Endothelial cell of umbilical vein (primary cell): ENCODE measurements around the gene SNX19. TPM values are rescaled to one million over a fixed set of nuclear protein-coding genes. Genes with fewer than 3 reads are reported as not detected.

Experiments
- BruUV-seq: library from RNA; stranded (reverse); fragments of 400-500 nt; replicated peaks from 2 replicates; lab custom pipeline; 2021; lab: Mats Ljungman, UMichigan
- CTCF ChIA-PET: fragments of 300-600, 350-600 bp; sonication (Branson Sonifier 250); formaldehyde crosslinking; loops from one replicate; lab custom pipeline; 2021; ENCODE audit warnings: antibody characterized with exemption, inconsistent platforms; lab: Charles Lee
- POLR2A ChIA-PET: fragments of 300-600, 350-600 bp; sonication (Branson Sonifier 250); formaldehyde crosslinking; loops from one replicate; lab custom pipeline; 2021; ENCODE audit warnings: antibody characterized with exemption, inconsistent platforms; lab: Charles Lee
- DNase-seq: peaks from one replicate; pipeline ENCODE4 v3.0.0-alpha.2; 2011; ENCODE audit warnings: low read depth, low spot score
- FAIRE-seq: peaks from 2 replicates; lab custom pipeline; 2011; peaks lifted over from hg19 to GRCh38; lab: Jason Lieb, UNC
- H2AFZ ChIP-seq: 2 replicates; pipeline ENCODE4 v1.6.0; 2012; ENCODE audit warnings: low read depth, low read length, control low read depth, inconsistent platforms
- H3K27ac ChIP-seq: 2 replicates; pipeline ENCODE4 v1.5.1; 2011; ENCODE audit warnings: low read depth, mild to moderate bottlenecking, control low read depth, low read length, moderate library complexity; ENCODE audit not compliant: insufficient read depth
- H3K27me3 ChIP-seq, 2 experiments: 2 replicates each; pipeline versions ENCODE4 v1.6.0 to v1.6.1; 2011; ENCODE audit warnings: low read length in 2 of 2, mixed read lengths in 1 of 2; ENCODE audit not compliant: control insufficient read depth in 2 of 2, insufficient read depth in 2 of 2
- H3K36me3 ChIP-seq, 2 experiments: 2 replicates in 1 of 2; 3 replicates in 1 of 2; pipeline ENCODE4 v1.5.1; 2011; ENCODE audit warnings: low read length in 2 of 2, mild to moderate bottlenecking in 1 of 2, moderate library complexity in 1 of 2; ENCODE audit not compliant: control insufficient read depth in 2 of 2, insufficient read depth in 2 of 2; ENCODE audit errors: extremely low read depth in 1 of 2
- H3K4me1 ChIP-seq: 3 replicates; pipeline ENCODE4 v1.5.1; 2011; ENCODE audit warnings: mild to moderate bottlenecking, low read length; ENCODE audit not compliant: control insufficient read depth, insufficient read depth; ENCODE audit errors: extremely low read depth
- H3K4me2 ChIP-seq: 2 replicates; pipeline ENCODE4 v1.6.1; 2011; ENCODE audit warnings: low read length, control low read depth, mixed read lengths; ENCODE audit not compliant: insufficient read depth
- H3K4me3 ChIP-seq, 3 experiments: fragments of 200-600 bp in 1 of 3; sonication (generic), shearing (Covaris generic) in 1 of 3; replicated peaks in 1 of 3; 2 replicates each; pipeline ENCODE4 v1.5.1; 2011 to 2016; ENCODE audit warnings: control low read depth in 3 of 3, low read length in 3 of 3, mild to moderate bottlenecking in 2 of 3, inconsistent platforms in 1 of 3, low read depth in 1 of 3, moderate library complexity in 1 of 3; ENCODE audit not compliant: insufficient read depth in 1 of 3
- H3K79me2 ChIP-seq: 2 replicates; pipeline ENCODE4 v1.6.0; 2012; ENCODE audit warnings: low read length, inconsistent platforms; ENCODE audit not compliant: control insufficient read depth, insufficient read depth
- H3K9ac ChIP-seq: replicated peaks from 2 replicates; pipeline ENCODE3; 2011; ENCODE audit warnings: low read length, control low read depth; ENCODE audit not compliant: insufficient read depth; ENCODE audit errors: extremely low read depth
- H3K9me1 ChIP-seq: replicated peaks from 3 replicates; pipeline ENCODE4 v1.6.0; 2011; ENCODE audit warnings: mild to moderate bottlenecking, low read length; ENCODE audit not compliant: control insufficient read depth, insufficient read depth; ENCODE audit errors: extremely low read depth
- H3K9me3 ChIP-seq: replicated peaks from 2 replicates; pipeline ENCODE4 v1.5.1; 2012; ENCODE audit warnings: low read length, inconsistent platforms; ENCODE audit not compliant: control insufficient read depth, insufficient read depth
- H4K20me1 ChIP-seq: replicated peaks from 2 replicates; pipeline ENCODE3; 2011; ENCODE audit warnings: mild to moderate bottlenecking, low read length; ENCODE audit not compliant: control insufficient read depth, insufficient read depth; ENCODE audit errors: extremely low read depth
- CTCF ChIP-seq, 2 donors: IDR thresholded peaks; 1 replicate in 1 of 2; 2 replicates in 1 of 2; pipeline ENCODE4 v1.5.1; 2011; ENCODE audit warnings: low read length in 2 of 2, mild to moderate bottlenecking in 2 of 2, moderate library complexity in 2 of 2, control low read depth in 1 of 2, inconsistent platforms in 1 of 2, low read depth in 1 of 2; ENCODE audit not compliant: insufficient read depth in 1 of 2; ENCODE audit errors: extremely low read depth in 1 of 2
- EZH2 ChIP-seq: IDR thresholded peaks from 2 replicates; pipeline ENCODE4 v1.6.1; 2012; ENCODE audit warnings: borderline replicate concordance, low read depth, mild to moderate bottlenecking, moderate library complexity, low read length, inconsistent platforms; ENCODE audit not compliant: severe bottlenecking
- FOS ChIP-seq: IDR thresholded peaks from 2 replicates; pipeline ENCODE4 v1.6.1; 2011; ENCODE audit warnings: mild to moderate bottlenecking, low read length, moderate library complexity, borderline replicate concordance; ENCODE audit not compliant: insufficient read depth
- GATA2 ChIP-seq: IDR thresholded peaks from 2 replicates; pipeline ENCODE4 v1.7.0; 2011; ENCODE audit warnings: low read depth, mild to moderate bottlenecking, moderate library complexity, mixed read lengths, low read length; ENCODE audit not compliant: insufficient read length, insufficient read depth
- JUN ChIP-seq: IDR thresholded peaks from 2 replicates; pipeline ENCODE4 v1.6.1; 2011; ENCODE audit warnings: borderline replicate concordance, low read depth; ENCODE audit not compliant: insufficient read length, insufficient read depth
- MAX ChIP-seq: IDR thresholded peaks from 2 replicates; pipeline ENCODE4 v1.6.1; 2011; ENCODE audit not compliant: insufficient read depth, insufficient read length
- MYC ChIP-seq: IDR thresholded peaks from one replicate; pipeline ENCODE4 v1.6.1; 2011; ENCODE audit warnings: mild to moderate bottlenecking, low read depth, low read length
- POLR2A ChIP-seq: IDR thresholded peaks from 2 replicates; pipeline ENCODE4 v1.6.1; 2012; ENCODE audit warnings: low read depth, mild to moderate bottlenecking, control low read depth, low read length
- POLR2AphosphoS5 ChIP-seq: IDR thresholded peaks from 2 replicates; pipeline ENCODE4 v1.6.1; 2012; ENCODE audit warnings: low read depth, mild to moderate bottlenecking, control low read depth, low read length, moderate library complexity; ENCODE audit not compliant: insufficient read depth
- dilution Hi-C: fragments of 300-500 bp; cut with MboI; formaldehyde crosslinking; loops from one replicate; pipeline ENCODE4 v1.15.0; 2019; ENCODE audit warnings: low sequenced_read_pairs; ENCODE audit not compliant: extremely low pct_ligation_motif_present
- intact Hi-C: fragments of 100-400 bp; cut with micrococcal nuclease; formaldehyde crosslinking; loops from one replicate; pipeline ENCODE4 v1.10.0; 2022
- polyA plus RNA-seq, 4 experiments: library from polyadenylated mRNA; depleted of rRNA in 3 of 4; stranded (reverse) in 3 of 4; unstranded in 1 of 4; fragments of >200 nt; gene quantifications; 2 replicates each; pipeline versions ENCODE4 v1.2.1 to v1.2.3, GENCODE V29; 2011 to 2012; ENCODE audit warnings: missing spikeins in 1 of 4
- total RNA-seq: library from RNA; stranded (reverse); gene quantifications from 2 replicates; pipeline ENCODE4 v1.2.3, GENCODE V29; 2021

Gene SNX19
- total and polyA plus RNA-seq, 2 donors (not counting 3 experiments of a cell fraction or from before 2014, with no cell fraction given) = 37.4 to 49.8 TPM

- no peak overlapping the region for H3K27ac ChIP-seq
- no peaks in the 10 kb centered on the region for H3K9me3 ChIP-seq
- no peaks in the 10 kb centered on the region for H3K36me3 ChIP-seq
- no TSS peak for BruUV-seq
- no peak for FAIRE-seq
- H4K20me1 ChIP-seq = no peaks in the 10 kb centered on the region
- no peaks in the 10 kb centered on the region for H3K4me1 ChIP-seq
- dilution Hi-C loops = no loop called here
- no peak overlapping the region for H3K4me2 ChIP-seq
- TF ChIP-seq POLR2A = no peak
- TF ChIP-seq CTCF (IDR thresholded peaks at IDR 0.05; ENCODE audit: extremely low read depth in 1 of 2, insufficient read depth in 1 of 2, low read depth in 1 of 2, low read length in 2 of 2) = no peak
- no peak for TF ChIP-seq FOS
- TF ChIP-seq EZH2 = no peak
- TF ChIP-seq JUN = no peak
- TF ChIP-seq MAX = no peak
- TF ChIP-seq GATA2 = no peak
- no peak for TF ChIP-seq POLR2AphosphoS5
- TF ChIP-seq MYC = no peak
- ChIA-PET CTCF (no interaction called here), POLR2A (no interaction called here)
- H2AFZ ChIP-seq = no peak overlapping the region
- no peak overlapping the region for H3K4me3 ChIP-seq
- H3K9me1 ChIP-seq = no peaks in the 10 kb centered on the region
- H3K9ac ChIP-seq = no peak overlapping the region
- DNase-seq = no peak
- intact Hi-C loops = no loop called here
- peaks cover 2 to 7% of the 10 kb centered on the region in 2 experiments for H3K27me3 ChIP-seq
- H3K79me2 ChIP-seq = no peaks in the 10 kb centered on the region
Measured at GRCh38 chr11:130831506-130831905, 84.8 kb downstream of the SNX19 start.
